DND-41 (cell line): ENCODE results near the gene DDX49.

Experiments used
- ATAC-seq: fragments of 200-7000 bp; cut with Tn5 transposase; 3 replicates; pipeline ENCODE4 v1.9.1; 2021; ENCODE audit warnings: low read depth; ENCODE audit not compliant: insufficient read depth
- DNase-seq: peaks from one replicate; pipeline ENCODE4 v3.0.0-alpha.2; 2020
- H2AFZ ChIP-seq: 2 replicates; pipeline ENCODE4 v1.6.0; 2012; ENCODE audit warnings: low read depth, low read length
- H3K27ac ChIP-seq: 2 replicates; pipeline ENCODE4 v1.5.1; 2012; ENCODE audit warnings: low read length, inconsistent platforms
- H3K27me3 ChIP-seq: fragments of 200-600 bp; sonication (generic); 2 replicates; pipeline ENCODE4 v1.6.0; 2012; ENCODE audit warnings: low read length, mild to moderate bottlenecking, inconsistent platforms; ENCODE audit not compliant: insufficient read depth, poor library complexity
- H3K36me3 ChIP-seq: 2 replicates; pipeline ENCODE4 v1.5.1; 2012; ENCODE audit warnings: low read length, inconsistent platforms; ENCODE audit not compliant: insufficient read depth
- H3K4me1 ChIP-seq: 2 replicates; pipeline ENCODE4 v1.5.1; 2012; ENCODE audit warnings: mild to moderate bottlenecking, low read length; ENCODE audit not compliant: insufficient read depth
- H3K4me2 ChIP-seq: 2 replicates; pipeline ENCODE4 v1.6.0; 2012; ENCODE audit warnings: mild to moderate bottlenecking, moderate library complexity, low read length, inconsistent platforms; ENCODE audit not compliant: insufficient read depth
- H3K4me3 ChIP-seq, 2 experiments: fragments of 200-600 bp in 1 of 2; shearing (Covaris generic) in 1 of 2; 2 replicates each; pipeline ENCODE4 v1.5.1; 2012 to 2016; ENCODE audit warnings: inconsistent platforms in 2 of 2, low read length in 2 of 2, mild to moderate bottlenecking in 2 of 2, low read depth in 1 of 2, moderate library complexity in 1 of 2
- H3K79me2 ChIP-seq: 2 replicates; pipeline ENCODE4 v1.6.0; 2012; ENCODE audit warnings: low read length, inconsistent platforms; ENCODE audit not compliant: insufficient read depth
- H3K9ac ChIP-seq: 2 replicates; pipeline ENCODE4 v1.6.0; 2012; ENCODE audit warnings: low read depth, mild to moderate bottlenecking, inconsistent platforms, low read length, moderate library complexity
- H3K9me3 ChIP-seq: 2 replicates; pipeline ENCODE4 v1.5.1; 2012; ENCODE audit warnings: low read length, moderate library complexity, mild to moderate bottlenecking, inconsistent platforms; ENCODE audit not compliant: insufficient read depth, severe bottlenecking
- H4K20me1 ChIP-seq: 2 replicates; pipeline ENCODE4 v1.6.0; 2012; ENCODE audit warnings: low read length; ENCODE audit not compliant: insufficient read depth
- CTCF ChIP-seq: IDR thresholded peaks from 2 replicates; pipeline ENCODE4 v1.5.1; 2012; ENCODE audit warnings: borderline replicate concordance, low read length, moderate library complexity, mild to moderate bottlenecking; ENCODE audit not compliant: poor library complexity, severe bottlenecking; ENCODE audit errors: extremely low read depth
- EZH2 ChIP-seq: IDR thresholded peaks from 3 replicates; pipeline ENCODE4 v1.6.1; 2012; ENCODE audit warnings: borderline replicate concordance, low read depth, mild to moderate bottlenecking, moderate library complexity, low read length, inconsistent platforms; ENCODE audit not compliant: severe bottlenecking

DDX49 gene

GRCh38 chr19:18946918-18947317 is 27.4 kb downstream of the DDX49 start:
- Histone ChIP-seq H3K36me3 (no peaks in the 10 kb centered on the region), H3K27ac (no peak overlapping the region), H3K9me3 (no peaks in the 10 kb centered on the region), H3K4me2 (no peak overlapping the region), H3K4me3 (no peak overlapping the region), H2AFZ (no peak overlapping the region), H3K9ac (no peak overlapping the region), H3K79me2 (no peaks in the 10 kb centered on the region), H4K20me1 (no peaks in the 10 kb centered on the region), H3K4me1 (no peaks in the 10 kb centered on the region), H3K27me3 (no peaks in the 10 kb centered on the region)
- DNase-seq = no peak
- no peak for TF ChIP-seq EZH2
- TF ChIP-seq CTCF = no peak
- no peak for ATAC-seq

DNA sequence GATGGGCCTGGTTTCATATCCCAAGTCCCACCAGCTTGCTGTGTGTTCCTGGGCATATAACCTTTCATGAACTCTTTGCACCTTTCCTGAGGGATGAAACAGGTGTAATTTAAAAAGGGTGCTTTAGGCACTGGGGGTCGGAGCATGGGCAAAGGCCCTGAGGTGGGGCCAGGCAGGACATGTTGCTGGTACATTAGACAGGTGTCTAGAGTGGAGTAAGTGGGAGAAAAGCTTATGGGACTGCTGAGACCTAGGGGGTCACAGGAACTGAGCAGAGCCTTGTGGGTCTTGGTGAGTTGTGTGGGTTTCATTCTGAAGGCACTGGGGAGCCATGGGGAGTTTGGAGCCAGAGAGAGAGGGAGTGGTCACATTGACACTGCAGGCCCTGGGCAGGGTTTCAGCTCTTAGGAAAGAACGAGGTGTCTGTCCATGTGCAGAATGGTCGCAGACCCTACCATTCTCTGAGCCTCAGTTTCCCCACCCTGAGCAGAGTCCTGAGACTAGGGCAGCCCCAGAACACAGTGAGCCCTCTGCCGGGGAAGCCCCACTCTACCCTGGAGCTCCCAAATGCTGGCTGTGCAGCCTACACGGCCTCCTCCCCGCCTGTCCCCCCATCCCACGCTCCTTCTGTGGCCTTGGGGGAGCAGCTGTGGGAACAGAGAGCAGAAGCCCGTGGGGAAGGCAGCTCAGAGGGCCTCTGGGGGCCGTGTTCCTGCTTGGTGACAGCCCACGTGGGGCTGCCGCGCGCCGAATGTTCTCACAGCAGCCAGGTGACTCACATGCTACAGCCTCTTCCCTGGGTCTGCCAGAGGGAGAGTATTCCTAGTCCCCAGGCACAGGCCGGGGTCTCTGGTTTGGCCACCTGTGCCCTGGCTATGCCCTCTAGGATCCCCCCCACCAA is 28.8 kb downstream of the DDX49 start:
- H3K9ac ChIP-seq = no peak overlapping the region

DNA sequence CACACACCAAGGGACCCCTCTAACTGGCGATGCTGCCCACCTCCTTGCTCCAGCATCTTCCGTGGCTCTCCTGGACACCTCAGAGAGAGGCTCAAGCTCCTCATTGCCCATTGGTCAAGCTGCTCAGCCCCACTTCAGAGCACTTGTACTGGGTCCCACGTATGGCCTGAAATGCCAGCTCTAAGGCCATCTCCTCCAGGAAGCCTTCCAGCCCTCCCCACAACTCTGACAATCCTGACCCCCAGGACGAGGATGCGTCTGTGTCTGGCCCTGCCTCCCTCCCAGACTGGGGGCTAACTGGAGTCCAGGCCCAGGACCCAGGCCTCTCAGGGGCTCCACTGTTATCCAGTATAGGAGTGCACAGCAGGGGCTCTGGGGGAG is 29.5 kb downstream of the DDX49 start:
- no peak overlapping the region for H3K4me2 ChIP-seq
- no peaks in the 10 kb centered on the region for H3K36me3 ChIP-seq
- DNase-seq (no peak), ATAC-seq (no peak)
- TF ChIP-seq CTCF (no peak), EZH2 (no peak)
- H3K4me3 ChIP-seq = no peak overlapping the region
- no peaks in the 10 kb centered on the region for H3K79me2 ChIP-seq
- H3K27ac ChIP-seq = no peak overlapping the region
- no peaks in the 10 kb centered on the region for H3K9me3 ChIP-seq
- no peaks in the 10 kb centered on the region for H3K27me3 ChIP-seq
- H3K4me1 ChIP-seq = no peaks in the 10 kb centered on the region
- H2AFZ ChIP-seq = no peak overlapping the region
- H4K20me1 ChIP-seq = no peaks in the 10 kb centered on the region
- no peak overlapping the region for H3K9ac ChIP-seq

More for the DNA sequence above, 28.8 kb downstream of the DDX49 start:
- Histone ChIP-seq H3K4me3 (no peak overlapping the region), H2AFZ (no peak overlapping the region), H3K36me3 (no peaks in the 10 kb centered on the region), H3K79me2 (no peaks in the 10 kb centered on the region), H4K20me1 (no peaks in the 10 kb centered on the region), H3K4me1 (no peaks in the 10 kb centered on the region), H3K27ac (no peak overlapping the region), H3K4me2 (no peak overlapping the region), H3K9me3 (no peaks in the 10 kb centered on the region), H3K27me3 (no peaks in the 10 kb centered on the region)
- no peak for ATAC-seq
- DNase-seq = no peak
- TF ChIP-seq EZH2 (no peak), CTCF (no peak)
